AG09319 (cell line): ENCODE data around the gene SREBF1.

Source experiments
- DNase-seq: peaks from one replicate; pipeline ENCODE4 v3.0.0-alpha.2; 2010; ENCODE audit warnings: low read depth; ENCODE audit errors: extremely low read depth
- CTCF ChIP-seq: IDR thresholded peaks from 2 replicates; pipeline ENCODE4 v1.5.1; 2011; ENCODE audit warnings: low read depth, mild to moderate bottlenecking, inconsistent platforms, low read length, moderate library complexity

Gene SREBF1

DNA sequence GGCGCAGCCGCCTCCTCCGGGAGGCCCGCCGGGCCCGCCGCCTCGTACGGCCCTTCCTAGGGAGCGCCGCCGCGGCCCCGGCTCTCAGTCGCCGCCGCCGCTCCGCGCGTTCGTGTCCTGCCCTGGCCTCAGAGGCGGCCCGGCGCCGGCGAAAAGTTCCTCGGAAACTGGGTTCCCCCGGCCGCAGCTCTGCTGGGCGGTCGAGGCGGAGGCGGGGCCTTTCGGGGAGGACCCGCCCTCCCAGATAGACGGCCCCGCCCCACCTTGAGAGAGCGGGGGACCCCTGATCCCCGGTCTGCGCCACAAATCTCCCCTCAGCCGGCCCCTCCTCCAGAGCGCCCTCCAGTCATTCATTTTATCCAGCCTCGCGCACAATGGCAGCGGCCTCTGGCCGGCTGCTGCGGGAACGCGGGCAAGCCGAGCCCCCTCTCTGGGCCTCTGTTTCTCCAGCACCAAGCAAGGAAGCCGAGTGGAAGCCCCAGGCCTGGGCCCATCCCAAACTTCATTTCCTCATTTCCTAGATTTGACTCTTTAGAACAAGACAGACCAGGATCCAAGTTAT is at the start of gene SREBF1:
Gene SREBF1, minus strand, starts transcription at position 169 of the 562 bp plus-strand sequence. CDS start 169 bp downstream, outside the sequence.
- no peak for DNase-seq
- TF ChIP-seq CTCF: no peak

DNA sequence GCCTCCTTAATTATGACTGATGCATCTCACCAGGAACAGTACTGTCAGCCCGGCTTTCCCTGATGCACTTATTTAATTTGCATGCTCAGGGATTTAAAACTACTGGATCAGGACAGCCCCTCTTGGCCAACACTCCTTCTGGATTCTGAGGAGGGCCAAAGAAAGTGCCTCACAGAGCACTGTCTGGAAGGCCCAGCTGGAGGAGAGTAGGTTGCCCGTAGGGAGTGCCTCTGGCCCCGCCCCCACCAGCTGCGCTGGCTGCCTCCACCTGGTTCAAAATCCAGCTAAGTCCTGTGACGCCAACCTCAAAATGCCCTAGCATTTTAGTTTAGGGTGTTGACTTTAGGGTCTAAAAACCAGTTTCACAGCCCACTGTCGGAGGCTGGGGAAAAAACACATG is 49.4 kb upstream of the SREBF1 start:
- no peak for TF ChIP-seq CTCF
- no peak for DNase-seq

DNA sequence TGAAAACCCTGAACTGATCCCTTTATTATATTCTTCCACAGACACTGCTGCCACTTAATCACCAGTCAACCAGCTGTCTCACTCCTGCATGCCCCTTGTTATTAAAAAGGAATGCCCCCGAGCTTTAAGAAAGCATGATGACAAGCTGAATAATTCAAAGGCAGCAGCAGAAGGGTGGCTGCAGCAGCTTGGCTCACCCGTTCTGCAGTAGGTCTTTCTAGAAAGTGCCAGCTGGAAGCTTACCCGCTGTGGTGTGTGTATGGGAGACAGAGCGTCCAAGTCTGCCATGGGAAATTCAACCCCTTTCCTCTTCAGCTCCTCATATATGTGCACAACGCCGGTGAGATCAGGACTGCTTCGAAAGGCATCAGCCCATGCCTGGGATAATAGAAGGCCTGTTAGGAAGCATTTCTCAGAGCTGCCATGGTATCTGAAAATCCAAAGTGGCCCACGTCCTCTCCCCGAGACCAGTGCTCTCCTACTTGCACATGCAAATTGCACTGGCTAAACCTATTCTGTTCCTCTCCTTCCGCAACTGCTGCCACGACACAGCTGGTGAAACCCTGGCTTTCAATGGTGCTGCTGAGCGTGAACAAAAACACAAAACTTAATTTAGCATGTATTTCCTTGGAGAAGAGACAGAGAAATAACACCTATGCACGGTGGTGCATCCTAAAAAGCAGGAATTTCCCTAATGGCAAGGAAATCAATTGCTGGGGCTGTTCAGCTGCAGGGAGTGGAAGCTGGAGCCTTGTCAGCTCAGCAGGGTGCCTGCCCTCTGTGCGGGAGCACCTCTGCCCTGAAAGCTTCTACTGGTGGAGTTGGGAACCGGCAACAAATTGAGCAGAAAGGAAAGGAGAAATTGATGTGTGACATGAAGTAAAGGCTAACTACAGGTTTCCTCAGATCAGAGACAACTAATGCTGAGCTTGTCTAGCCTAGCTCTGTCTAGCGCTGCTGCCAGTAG is 47.9 kb upstream of the SREBF1 start:
- no peak for DNase-seq
- TF ChIP-seq CTCF: no peak

DNA sequence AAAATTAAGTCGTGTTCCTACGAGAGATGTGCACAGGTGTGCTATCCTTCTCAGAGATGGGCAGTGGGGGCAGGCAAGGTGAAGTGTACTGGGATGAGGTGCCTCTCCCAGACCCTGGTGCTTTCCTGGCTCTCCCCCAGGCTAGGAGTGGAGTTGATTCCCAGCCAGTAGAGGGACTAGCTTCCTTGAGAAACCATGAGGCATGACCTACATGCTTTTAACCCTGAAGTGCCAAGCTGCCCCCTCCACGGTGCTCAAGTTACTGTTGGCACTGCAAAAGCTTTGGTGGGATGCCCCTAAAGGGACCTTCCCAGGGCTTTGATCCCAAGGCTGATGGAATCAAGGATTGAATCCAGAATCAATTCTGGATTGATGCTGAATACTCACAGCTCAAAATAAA is 47.0 kb upstream of the SREBF1 start:
- DNase-seq: no peak
- TF ChIP-seq CTCF: no peak

GRCh38 chr17:17882082-17882581 is 45.3 kb upstream of the SREBF1 start:
- no peak for DNase-seq
- TF ChIP-seq CTCF: no peak

GRCh38 chr17:17880577-17881196 is 43.9 kb upstream of the SREBF1 start:
- DNase-seq: no peak
- no peak for TF ChIP-seq CTCF
